Mucosa of descending colon (tissue), 3 donors: Measurements from ENCODE around the gene HLA-DQB1. TPM values are rescaled to one million over a fixed set of nuclear protein-coding genes. Genes with fewer than 3 reads are reported as not detected.

Experiments used
- ATAC-seq: fragments of 200-7000 bp; cut with Tn5 transposase; one replicate; pipeline ENCODE4 v1.9.1; 2020; ENCODE audit warnings: mild to moderate bottlenecking, moderate library complexity
- DNase-seq, 3 donors: peaks; one replicate each; pipeline ENCODE4 v3.0.0-alpha.2; 2020
- H3K36me3 ChIP-seq: fragments of 200-600 bp; one replicate; pipeline ENCODE4 v1.8.0; 2021; ENCODE audit warnings: low read depth, mild to moderate bottlenecking
- H3K4me1 ChIP-seq: fragments of 200-600 bp; one replicate; pipeline ENCODE4 v1.8.0; 2021; ENCODE audit warnings: low read depth, mild to moderate bottlenecking
- H3K4me3 ChIP-seq: fragments of 200-600 bp; one replicate; pipeline ENCODE4 v1.8.0; 2021; ENCODE audit warnings: mild to moderate bottlenecking
- H3K9me3 ChIP-seq: fragments of 200-600 bp; one replicate; pipeline ENCODE4 v1.8.0; 2021; ENCODE audit warnings: mild to moderate bottlenecking
- intact Hi-C, 2 donors: fragments of 100-400 bp; cut with DNase I in 1 of 2; cut with micrococcal nuclease in 1 of 2; formaldehyde crosslinking; loops; one replicate each; pipeline versions ENCODE4 v1.11.0 to v1.11.1; 2022; cut with DNase I, micrococcal nuclease
- total RNA-seq, 3 donors: library from RNA; stranded (reverse); fragmentation: NEBNext Ultra II Directional in 2 of 3; extraction: Animal tissue kit (Norgen Biotek cat#: 25700) in 2 of 3; gene quantifications; one replicate each; pipeline versions ENCODE4 v1.2.1 to v1.2.4, GENCODE V29; 2021 to 2023
- TF ChIP-seq, protein P1 (sequence below): fragments of 200-600 bp; IDR thresholded peaks from one replicate; pipeline ENCODE4 v1.8.0; 2022; ENCODE audit warnings: antibody characterized with exemption, mild to moderate bottlenecking
- donor health status: DM: no; HTN: no; CAD: no; lungs with moderate emphysema.
- donor health status: DM: no; HTN: no; CAD: no.
- donor health status: DM: no; HTN: yes; CAD: no.

HLA-DQB1 gene
- total RNA-seq, 3 donors from 2014 or later, result 4.7 to 18.6 (median 14.9) TPM

GRCh38 chr6:32613475-32613874, 53.0 kb downstream of the HLA-DQB1 start:
- DNase-seq (no peak), ATAC-seq (no peak)
- no peaks in the 10 kb centered on the region for H3K4me1 ChIP-seq
- H3K9me3 ChIP-seq, result no peaks in the 10 kb centered on the region
- no peak overlapping the region for H3K4me3 ChIP-seq
- H3K36me3 ChIP-seq, result no peaks in the 10 kb centered on the region
- TF ChIP-seq, protein P1, sequence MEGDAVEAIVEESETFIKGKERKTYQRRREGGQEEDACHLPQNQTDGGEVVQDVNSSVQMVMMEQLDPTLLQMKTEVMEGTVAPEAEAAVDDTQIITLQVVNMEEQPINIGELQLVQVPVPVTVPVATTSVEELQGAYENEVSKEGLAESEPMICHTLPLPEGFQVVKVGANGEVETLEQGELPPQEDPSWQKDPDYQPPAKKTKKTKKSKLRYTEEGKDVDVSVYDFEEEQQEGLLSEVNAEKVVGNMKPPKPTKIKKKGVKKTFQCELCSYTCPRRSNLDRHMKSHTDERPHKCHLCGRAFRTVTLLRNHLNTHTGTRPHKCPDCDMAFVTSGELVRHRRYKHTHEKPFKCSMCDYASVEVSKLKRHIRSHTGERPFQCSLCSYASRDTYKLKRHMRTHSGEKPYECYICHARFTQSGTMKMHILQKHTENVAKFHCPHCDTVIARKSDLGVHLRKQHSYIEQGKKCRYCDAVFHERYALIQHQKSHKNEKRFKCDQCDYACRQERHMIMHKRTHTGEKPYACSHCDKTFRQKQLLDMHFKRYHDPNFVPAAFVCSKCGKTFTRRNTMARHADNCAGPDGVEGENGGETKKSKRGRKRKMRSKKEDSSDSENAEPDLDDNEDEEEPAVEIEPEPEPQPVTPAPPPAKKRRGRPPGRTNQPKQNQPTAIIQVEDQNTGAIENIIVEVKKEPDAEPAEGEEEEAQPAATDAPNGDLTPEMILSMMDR, result no peak
- intact Hi-C loops, result no loop called here

- DNase-seq, result no peak
- no peak for ATAC-seq
These were observed 55.7 kb downstream of the HLA-DQB1 start for GRCh38 chr6:32610682-32611296.

DNA sequence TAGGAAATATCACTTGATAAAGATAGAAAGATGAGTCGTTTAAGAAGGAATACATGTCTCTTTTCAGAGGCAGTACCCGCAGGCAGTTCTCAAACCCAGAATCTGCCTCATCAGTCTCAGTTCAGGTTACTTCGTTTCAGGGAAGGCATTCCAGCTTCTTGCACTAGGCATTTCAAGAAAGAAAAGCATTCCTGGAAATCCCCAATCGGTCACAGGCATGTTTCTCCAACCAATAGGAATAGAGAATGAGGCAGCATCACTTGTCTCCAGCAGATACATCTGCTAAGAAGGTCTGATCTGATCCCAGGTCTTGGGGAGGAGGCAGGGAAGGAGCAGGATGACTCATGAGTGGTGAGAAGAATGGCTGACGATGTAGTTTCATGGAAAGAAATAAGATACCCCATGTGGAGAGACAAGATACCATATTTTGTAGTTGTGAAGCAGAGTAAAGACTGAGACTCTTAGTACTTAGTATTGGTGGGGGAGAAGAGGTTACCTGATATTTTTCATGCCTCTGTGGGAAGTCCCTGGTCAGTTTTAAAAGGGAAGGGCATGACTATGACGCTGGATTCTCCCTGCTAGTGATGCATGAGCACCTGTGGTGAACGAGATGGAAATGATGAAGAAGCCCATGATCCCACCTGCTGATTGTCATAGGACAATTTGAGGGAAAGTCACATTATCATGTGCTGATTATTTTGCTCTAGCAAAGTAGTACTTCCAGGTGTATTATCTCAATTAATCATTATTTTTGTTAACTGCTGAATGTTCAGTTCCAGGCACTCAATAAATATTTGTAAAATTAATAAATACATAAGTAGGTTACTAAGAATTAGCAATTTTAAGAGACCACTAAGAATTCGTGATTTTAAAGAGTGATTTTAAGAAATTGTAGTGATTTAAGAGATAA, 56.5 kb downstream of the HLA-DQB1 start:
- no peaks in the 10 kb centered on the region for H3K4me1 ChIP-seq
- H3K36me3 ChIP-seq, result no peaks in the 10 kb centered on the region
- DNase-seq (peak in 1 of 3 donors; percentile 35), ATAC-seq (peak; percentile 100)
- TF ChIP-seq, protein P1, result no peak
- intact Hi-C loops, result no loop called here
- H3K4me3 ChIP-seq, result no peak overlapping the region
- no peaks in the 10 kb centered on the region for H3K9me3 ChIP-seq

More at GRCh38 chr6:32610682-32611296, 55.7 kb downstream of the HLA-DQB1 start:
- H3K9me3 ChIP-seq, result no peaks in the 10 kb centered on the region
- intact Hi-C loops, result no loop called here
- TF ChIP-seq, protein P1, result no peak
- no peaks in the 10 kb centered on the region for H3K36me3 ChIP-seq
- no peak overlapping the region for H3K4me3 ChIP-seq
- H3K4me1 ChIP-seq, result no peaks in the 10 kb centered on the region

Other genes with a start within 250 kb of the HLA-DQB1 start
- 100 to 1,000 TPM in 2 of 3 donors, 10 to 100 TPM in 1; 69.0 to 333 (median 115) TPM for gene HLA-DRA, start 226.8 kb downstream of the HLA-DQB1 start, total RNA-seq
- gene HLA-DRB5, start 136.4 kb downstream of the HLA-DQB1 start, total RNA-seq, result 10 to 100 TPM in 2 of 3 donors, 1 to 10 TPM in 1; 2.1 to 50.3 (median 28.8) TPM
- 100 to 1,000 TPM in 1 of 3 donors, 10 to 100 TPM in 2; 26.9 to 169 (median 89.6) TPM for gene HLA-DRB1, start 76.8 kb downstream of the HLA-DQB1 start, total RNA-seq
- 10 to 100 TPM in 2 of 3 donors, 1 to 10 TPM in 1; 9.9 to 36.2 (median 24.1) TPM for gene HLA-DQA1, start 29.3 kb downstream of the HLA-DQB1 start, total RNA-seq
- 1 to 10 TPM in 1 of 3 donors, not detected in 2; 1.6 TPM for gene HLA-DQA2, start 74.7 kb upstream of the HLA-DQB1 start, total RNA-seq
- gene HLA-DQB2, start 96.9 kb upstream of the HLA-DQB1 start, total RNA-seq, result 1 to 10 TPM in 1 of 3 donors, not detected in 2; 1.1 TPM
- gene HLA-DOB, start 150.3 kb upstream of the HLA-DQB1 start, total RNA-seq, result under 1 TPM in 2 of 3 donors, not detected in 1; 0.38 to 0.87 TPM
- gene TAP2, start 172.1 kb upstream of the HLA-DQB1 start, total RNA-seq, result 100 to 1,000 TPM in 1 of 3 donors, 10 to 100 TPM in 2; 47.4 to 179 (median 52.7) TPM
- gene PSMB8, start 177.4 kb upstream of the HLA-DQB1 start, total RNA-seq, result 100 to 1,000 TPM in 2 of 3 donors, 10 to 100 TPM in 1; 94.7 to 199 (median 117) TPM
- 100 to 1,000 TPM in 1 of 3 donors, 10 to 100 TPM in 2; 69.5 to 131 (median 91.3) TPM for gene TAP1, start 187.0 kb upstream of the HLA-DQB1 start, total RNA-seq
- 100 to 1,000 TPM in 1 of 3 donors, 10 to 100 TPM in 2; 37.4 to 108 (median 39.0) TPM for gene PSMB9, start 187.5 kb upstream of the HLA-DQB1 start, total RNA-seq